ENCODE measurements around the gene MTR.

MTR gene

DNA sequence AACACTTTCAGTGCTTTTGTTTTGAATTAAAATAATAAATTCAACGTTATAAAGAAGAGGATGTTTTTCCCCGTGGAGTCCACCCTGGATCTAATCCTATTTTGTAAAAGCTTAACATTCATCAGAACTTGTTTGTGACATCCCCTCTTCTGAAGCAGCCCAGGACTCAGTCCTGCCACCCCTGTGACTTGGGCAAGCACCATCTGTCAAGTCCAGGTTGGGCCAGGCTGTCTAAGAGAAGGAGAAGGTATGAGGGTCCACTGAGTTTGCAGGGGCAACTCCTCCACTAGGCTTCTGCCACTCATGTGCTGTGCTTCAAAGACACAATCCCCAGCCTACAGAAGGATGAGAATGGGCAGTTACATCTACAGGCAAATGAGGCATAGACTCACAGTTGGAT lies 149.5 kb downstream of the MTR start:
- H2AFZ ChIP-seq, result no peak overlapping the region
- no peaks in the 10 kb centered on the region for H3K79me2 ChIP-seq
- H3K9ac ChIP-seq, result no peak overlapping the region
- H3K4me3 ChIP-seq (ENCODE audit: low read depth, low read length), result no peak overlapping the region
- TF ChIP-seq, protein P1, sequence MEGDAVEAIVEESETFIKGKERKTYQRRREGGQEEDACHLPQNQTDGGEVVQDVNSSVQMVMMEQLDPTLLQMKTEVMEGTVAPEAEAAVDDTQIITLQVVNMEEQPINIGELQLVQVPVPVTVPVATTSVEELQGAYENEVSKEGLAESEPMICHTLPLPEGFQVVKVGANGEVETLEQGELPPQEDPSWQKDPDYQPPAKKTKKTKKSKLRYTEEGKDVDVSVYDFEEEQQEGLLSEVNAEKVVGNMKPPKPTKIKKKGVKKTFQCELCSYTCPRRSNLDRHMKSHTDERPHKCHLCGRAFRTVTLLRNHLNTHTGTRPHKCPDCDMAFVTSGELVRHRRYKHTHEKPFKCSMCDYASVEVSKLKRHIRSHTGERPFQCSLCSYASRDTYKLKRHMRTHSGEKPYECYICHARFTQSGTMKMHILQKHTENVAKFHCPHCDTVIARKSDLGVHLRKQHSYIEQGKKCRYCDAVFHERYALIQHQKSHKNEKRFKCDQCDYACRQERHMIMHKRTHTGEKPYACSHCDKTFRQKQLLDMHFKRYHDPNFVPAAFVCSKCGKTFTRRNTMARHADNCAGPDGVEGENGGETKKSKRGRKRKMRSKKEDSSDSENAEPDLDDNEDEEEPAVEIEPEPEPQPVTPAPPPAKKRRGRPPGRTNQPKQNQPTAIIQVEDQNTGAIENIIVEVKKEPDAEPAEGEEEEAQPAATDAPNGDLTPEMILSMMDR (IDR thresholded peaks at IDR 0.05), result no peak
- H3K36me3 ChIP-seq (ENCODE audit: control insufficient read depth, insufficient read depth, low read length), result no peaks in the 10 kb centered on the region
- no peak overlapping the region for H3K27ac ChIP-seq
- no peaks in the 10 kb centered on the region for H3K9me3 ChIP-seq (ENCODE audit: control insufficient read depth, low read length)
- H3K27me3 ChIP-seq (ENCODE audit: control insufficient read depth, insufficient read depth, low read length), result no peaks in the 10 kb centered on the region
- no peak overlapping the region for H3K4me2 ChIP-seq (ENCODE audit: low read length)
- no peaks in the 10 kb centered on the region for H3K4me1 ChIP-seq

DNA sequence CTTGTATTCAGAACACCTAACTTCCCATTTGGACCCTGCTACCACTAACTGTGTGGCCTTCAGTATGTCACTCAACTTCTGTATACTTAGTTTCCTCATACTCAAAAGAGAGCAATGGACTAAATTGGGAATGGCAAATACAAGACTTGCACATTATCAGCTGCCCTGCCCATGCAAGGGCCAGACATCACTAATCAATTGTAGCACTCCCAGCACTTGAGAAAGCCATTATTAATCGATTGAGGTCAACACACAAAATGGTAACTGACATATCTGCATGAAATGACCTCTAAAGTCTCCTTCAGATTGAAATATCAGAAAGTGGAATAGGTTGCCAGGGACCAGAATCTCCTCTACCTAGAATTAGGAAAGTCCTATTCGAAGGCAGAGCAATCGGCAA lies 149.9 kb downstream of the MTR start:
- TF ChIP-seq, protein P1 (IDR thresholded peaks at IDR 0.05), result no peak
- Histone ChIP-seq H3K79me2 (no peaks in the 10 kb centered on the region), H3K27me3 (ENCODE audit: control insufficient read depth, insufficient read depth, low read length) (no peaks in the 10 kb centered on the region), H3K4me1 (no peaks in the 10 kb centered on the region), H3K9me3 (ENCODE audit: control insufficient read depth, low read length) (no peaks in the 10 kb centered on the region), H3K36me3 (ENCODE audit: control insufficient read depth, insufficient read depth, low read length) (no peaks in the 10 kb centered on the region), H3K4me3 (ENCODE audit: low read depth, low read length) (no peak overlapping the region), H3K4me2 (ENCODE audit: low read length) (no peak overlapping the region), H3K9ac (no peak overlapping the region), H2AFZ (no peak overlapping the region), H3K27ac (no peak overlapping the region)

DNA sequence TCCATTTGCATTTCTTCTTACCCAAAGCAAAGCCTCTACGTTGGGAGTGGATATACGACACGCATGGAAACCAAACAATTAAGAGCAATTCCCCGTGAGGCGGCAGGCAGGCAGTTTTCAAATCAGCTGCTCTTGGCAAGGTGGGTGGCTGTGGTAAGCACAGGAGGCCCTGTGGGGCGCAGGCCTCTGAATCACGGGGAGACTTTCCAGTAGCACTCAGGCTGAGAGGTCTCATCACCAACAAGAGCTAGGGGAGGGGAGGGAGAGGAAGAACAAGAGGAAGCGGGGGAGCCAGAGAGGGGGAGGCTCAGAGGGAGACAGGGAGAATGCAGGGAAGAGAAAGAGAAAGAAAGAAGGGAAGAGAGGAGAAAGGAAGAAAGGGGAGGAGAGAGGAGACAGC lies 152.7 kb downstream of the MTR start:
- no peaks in the 10 kb centered on the region for H3K9me3 ChIP-seq (ENCODE audit: control insufficient read depth, low read length)
- no peak overlapping the region for H2AFZ ChIP-seq
- no peaks in the 10 kb centered on the region for H3K4me1 ChIP-seq
- H3K79me2 ChIP-seq, result no peaks in the 10 kb centered on the region
- TF ChIP-seq, protein P1 (IDR thresholded peaks at IDR 0.05), result no peak
- no peak overlapping the region for H3K4me3 ChIP-seq (ENCODE audit: low read depth, low read length)
- no peaks in the 10 kb centered on the region for H3K36me3 ChIP-seq (ENCODE audit: control insufficient read depth, insufficient read depth, low read length)
- H3K27me3 ChIP-seq (ENCODE audit: control insufficient read depth, insufficient read depth, low read length), result no peaks in the 10 kb centered on the region
- no peak overlapping the region for H3K27ac ChIP-seq
- H3K9ac ChIP-seq, result no peak overlapping the region
- no peak overlapping the region for H3K4me2 ChIP-seq (ENCODE audit: low read length)

DNA sequence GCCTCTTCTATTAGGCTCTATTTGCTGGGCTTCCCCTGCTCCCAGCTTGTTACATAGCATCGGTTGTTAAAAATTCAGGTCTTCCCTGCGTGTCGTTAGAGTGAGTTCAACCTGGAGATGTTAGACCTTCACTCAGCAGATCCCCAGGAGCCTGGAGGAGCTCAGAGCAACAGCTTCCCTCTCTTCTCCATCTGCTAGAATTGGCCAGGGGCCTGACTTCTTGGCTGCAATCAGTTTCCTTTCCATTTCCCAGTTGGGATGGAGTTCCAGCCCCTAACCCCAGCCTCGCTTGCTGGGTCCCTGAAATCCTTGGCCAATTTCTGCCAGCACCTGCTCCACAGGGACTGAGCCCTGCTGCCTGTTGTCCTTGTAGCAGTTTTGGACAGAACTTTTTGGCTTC lies 153.3 kb downstream of the MTR start:
- H3K9ac ChIP-seq, result no peak overlapping the region
- H3K4me2 ChIP-seq (ENCODE audit: low read length), result no peak overlapping the region
- H3K4me1 ChIP-seq, result no peaks in the 10 kb centered on the region
- no peak overlapping the region for H3K4me3 ChIP-seq (ENCODE audit: low read depth, low read length)
- no peaks in the 10 kb centered on the region for H3K36me3 ChIP-seq (ENCODE audit: control insufficient read depth, insufficient read depth, low read length)
- H3K27me3 ChIP-seq (ENCODE audit: control insufficient read depth, insufficient read depth, low read length), result no peaks in the 10 kb centered on the region
- TF ChIP-seq, protein P1 (IDR thresholded peaks at IDR 0.05), result no peak
- H3K79me2 ChIP-seq, result no peaks in the 10 kb centered on the region
- no peak overlapping the region for H2AFZ ChIP-seq
- no peak overlapping the region for H3K27ac ChIP-seq
- no peaks in the 10 kb centered on the region for H3K9me3 ChIP-seq (ENCODE audit: control insufficient read depth, low read length)

DNA sequence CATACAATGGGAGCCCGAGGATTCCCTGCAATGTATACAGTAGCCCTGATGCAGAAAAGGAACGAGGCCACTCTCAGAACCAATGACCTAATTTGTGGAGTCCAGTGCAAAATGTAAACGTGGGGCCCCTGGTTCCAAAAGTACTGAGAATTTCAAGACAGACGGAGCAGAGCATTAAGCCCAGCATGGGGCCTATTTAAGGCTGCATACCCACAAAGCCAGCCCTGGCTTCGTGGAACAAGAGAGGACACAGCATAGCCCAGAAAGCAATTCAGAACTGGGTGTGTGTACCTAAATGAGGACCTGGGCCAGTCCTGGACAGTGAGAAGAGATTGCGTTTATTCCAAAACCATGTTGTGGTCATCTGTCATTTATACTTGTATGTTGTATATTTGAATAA lies 153.9 kb downstream of the MTR start:
- Histone ChIP-seq H3K27me3 (ENCODE audit: control insufficient read depth, insufficient read depth, low read length) (no peaks in the 10 kb centered on the region), H3K4me2 (ENCODE audit: low read length) (no peak overlapping the region), H3K4me3 (ENCODE audit: low read depth, low read length) (no peak overlapping the region), H3K9me3 (ENCODE audit: control insufficient read depth, low read length) (no peaks in the 10 kb centered on the region), H3K79me2 (no peaks in the 10 kb centered on the region), H3K27ac (no peak overlapping the region), H3K36me3 (ENCODE audit: control insufficient read depth, insufficient read depth, low read length) (no peaks in the 10 kb centered on the region), H2AFZ (no peak overlapping the region), H3K9ac (no peak overlapping the region), H3K4me1 (no peaks in the 10 kb centered on the region)
- TF ChIP-seq, protein P1 (IDR thresholded peaks at IDR 0.05), result no peak

All from parathyroid adenoma (tissue), 2 donors.